RCC 7860 (cell line): ENCODE results near the gene PRKCQ.
"Not testable (repeated sequence)": the region's sequence is repeated elsewhere in the genome, so short reads cannot be mapped to it uniquely, and the experiment has no call there.

Source experiments
- DNase-seq: peaks from one replicate; pipeline ENCODE4 v3.0.0-alpha.2; 2015; ENCODE audit warnings: low spot score
- FAIRE-seq: peaks from 2 replicates; lab custom pipeline; 2012; peaks lifted over from hg19 to GRCh38; lab: Jason Lieb, UNC

The PRKCQ gene

GRCh38 chr10:6595499-6595898 is 15.4 kb upstream of the PRKCQ start:
- no peak for DNase-seq
- FAIRE-seq: no peak

GRCh38 chr10:6593241-6593671 is 13.2 kb upstream of the PRKCQ start:
- DNase-seq (no peak), FAIRE-seq (no peak)

GRCh38 chr10:6592080-6592479 is 12.0 kb upstream of the PRKCQ start:
- FAIRE-seq: no peak
- no peak for DNase-seq

GRCh38 chr10:6591668-6592067 is 11.6 kb upstream of the PRKCQ start:
- FAIRE-seq (no peak), DNase-seq (no peak)

- FAIRE-seq (no peak), DNase-seq (no peak)
These were observed 10.0 kb upstream of the PRKCQ start for GRCh38 chr10:6590100-6590499.

GRCh38 chr10:6589287-6590094 is 9.4 kb upstream of the PRKCQ start:
- no peak for FAIRE-seq

GRCh38 chr10:6588845-6589244 is 8.8 kb upstream of the PRKCQ start:
- no peak for DNase-seq
- no peak for FAIRE-seq

More at GRCh38 chr10:6589287-6590094, 9.4 kb upstream of the PRKCQ start:
- no peak for DNase-seq

- DNase-seq (no peak), FAIRE-seq (no peak)
These were observed 8.0 kb upstream of the PRKCQ start for GRCh38 chr10:6588082-6588481.

- FAIRE-seq: no peak
- no peak for DNase-seq
These were observed 6.4 kb upstream of the PRKCQ start for GRCh38 chr10:6586501-6586900.

- DNase-seq (no peak), FAIRE-seq (no peak)
These were observed 3.4 kb upstream of the PRKCQ start for GRCh38 chr10:6583447-6583846.

- FAIRE-seq: not testable (repeated sequence)
These were observed 2.8 kb upstream of the PRKCQ start for GRCh38 chr10:6582913-6583312.

GRCh38 chr10:6582298-6582697 is 2.2 kb upstream of the PRKCQ start:
- FAIRE-seq (no peak), DNase-seq (no peak)

More at GRCh38 chr10:6582913-6583312, 2.8 kb upstream of the PRKCQ start:
- not testable (repeated sequence) for DNase-seq

GRCh38 chr10:6581778-6582228 is 1.7 kb upstream of the PRKCQ start:
- DNase-seq: no peak
- FAIRE-seq: no peak

GRCh38 chr10:6581223-6581622 is 1.1 kb upstream of the PRKCQ start:
- FAIRE-seq, DNase-seq: not testable (repeated sequence)

GRCh38 chr10:6580279-6581029 is 378 bp upstream of the PRKCQ start:
- DNase-seq (peak; percentile 36), FAIRE-seq (no peak)

GRCh38 chr10:6579183-6579903 is 733 bp downstream of the PRKCQ start:
- FAIRE-seq (no peak), DNase-seq (no peak)

- FAIRE-seq (no peak), DNase-seq (no peak)
These were observed 1.3 kb downstream of the PRKCQ start for GRCh38 chr10:6578795-6579182.

GRCh38 chr10:6578251-6578771 is 1.8 kb downstream of the PRKCQ start:
- no peak for FAIRE-seq
- no peak for DNase-seq

GRCh38 chr10:6576326-6576725 is 3.8 kb downstream of the PRKCQ start:
- FAIRE-seq (no peak), DNase-seq (no peak)

GRCh38 chr10:6574664-6575176 is 5.4 kb downstream of the PRKCQ start:
- FAIRE-seq: no peak
- no peak for DNase-seq

- no peak for DNase-seq
- no peak for FAIRE-seq
These were observed 9.2 kb downstream of the PRKCQ start for GRCh38 chr10:6570893-6571292.
